Gastroesophageal sphincter (tissue), 4 donors: ENCODE data around the gene SERPINB4. TPM values are rescaled to one million over a fixed set of nuclear protein-coding genes. Genes with fewer than 3 reads are reported as not detected.
"Not testable (repeated sequence)": the region's sequence is repeated elsewhere in the genome, so short reads cannot be mapped to it uniquely, and the experiment has no call there.

Experiments
- ATAC-seq: fragments of 150-250 bp; one replicate; pipeline ENCODE4 v1.9.1; 2016; ENCODE audit warnings: mild to moderate bottlenecking, moderate library complexity
- H3K27ac ChIP-seq, 4 donors: fragments of 200-600 bp; sonication (generic) in 3 of 4; 1 replicate in 3 of 4; 2 replicates in 1 of 4; pipeline ENCODE4 v1.5.1; 2016 to 2019
- H3K27me3 ChIP-seq: fragments of 200-600 bp; sonication (generic); one replicate; pipeline ENCODE4 v1.5.1; 2019
- H3K36me3 ChIP-seq, 2 donors: fragments of 200-600 bp; sonication (generic); one replicate each; pipeline ENCODE4 v1.5.1; 2019; ENCODE audit warnings: control low read depth in 1 of 2
- H3K4me1 ChIP-seq, 3 donors: fragments of 200-600 bp; sonication (generic); 1 replicate in 2 of 3; 2 replicates in 1 of 3; pipeline ENCODE4 v1.5.1; 2016 to 2019; ENCODE audit warnings: control low read depth in 2 of 3
- H3K4me3 ChIP-seq, 2 donors: fragments of 200-600 bp; sonication (generic); one replicate each; pipeline ENCODE4 v1.5.1; 2019; ENCODE audit warnings: mild to moderate bottlenecking in 1 of 2, moderate library complexity in 1 of 2
- H3K9me3 ChIP-seq, 3 donors: fragments of 200-600 bp; sonication (generic); one replicate each; pipeline ENCODE4 v1.5.1; 2017 to 2019; ENCODE audit warnings: control low read depth in 2 of 3
- CTCF ChIP-seq, 4 experiments: fragments of 200-600 bp in 2 of 4; fragments of 450-650 bp in 2 of 4; sonication (generic) in 1 of 4; IDR thresholded peaks; one replicate each; pipeline ENCODE4 v1.5.1; 2017 to 2019; ENCODE audit warnings: antibody characterized with exemption in 4 of 4, mild to moderate bottlenecking in 2 of 4, moderate library complexity in 2 of 4
- EP300 ChIP-seq: sonication (generic); formaldehyde crosslinking; IDR thresholded peaks from one replicate; pipeline ENCODE4 v1.6.1; 2017; ENCODE audit warnings: antibody characterized with exemption, mild to moderate bottlenecking
- POLR2A ChIP-seq, 2 donors: fragments of 450-650 bp; IDR thresholded peaks; one replicate each; pipeline ENCODE4 v1.6.1; 2017; ENCODE audit warnings: antibody characterized with exemption in 2 of 2, mild to moderate bottlenecking in 2 of 2, moderate library complexity in 1 of 2
- POLR2AphosphoS5 ChIP-seq: sonication (generic); formaldehyde crosslinking; IDR thresholded peaks from one replicate; pipeline ENCODE4 v1.6.1; 2017; ENCODE audit warnings: antibody characterized with exemption
- WGBS, 2 donors: methylation state at CpG; one replicate each; pipeline ENCODE4 v1.1.5; 2018; ENCODE audit warnings: low coverage in 1 of 2; 5-methylcytosine and 5-hydroxymethylcytosine counted together
- total RNA-seq, 4 donors: library from RNA; depleted of rRNA; stranded (reverse); fragments of >200 nt; gene quantifications; one replicate each; pipeline ENCODE4 v1.1.0, GENCODE V29; 2016

Gene SERPINB4
- 10 to 100 TPM in 1 of 4 donors, 1 to 10 TPM in 1, not detected in 2; 1.9 to 23.5 TPM for total RNA-seq

- not testable (repeated sequence) for H3K27me3 ChIP-seq, H3K4me3 ChIP-seq, H3K4me1 ChIP-seq, ATAC-seq, H3K9me3 ChIP-seq, H3K27ac ChIP-seq, H3K36me3 ChIP-seq
- 100% methylated on average over 1 of the region's 2 CpGs; no CpG with 5 or more reads in 1 of the 2 donors for WGBS, 2 donors
Observed at GRCh38 chr18:63644142-63644541, at the start of gene SERPINB4. SERPINB4 (minus strand) TSS chr18:63644256; CDS start chr18:63643577, 679 bp downstream.

- Histone ChIP-seq H3K36me3 (no peaks in the 10 kb centered on the region), H3K9me3 (no peaks in the 10 kb centered on the region), H3K4me1 (no peaks in the 10 kb centered on the region), H3K27me3 (peaks cover 4% of the 10 kb centered on the region), H3K4me3 (no peak overlapping the region), H3K27ac (no peak overlapping the region)
- 48 to 67% methylated on average over 2 of the region's 2 CpGs for WGBS, 2 donors
- no peak for ATAC-seq
- TF ChIP-seq EP300: no peak
- TF ChIP-seq POLR2AphosphoS5: no peak
- TF ChIP-seq CTCF (IDR thresholded peaks at IDR 0.05): no peak
- TF ChIP-seq POLR2A (IDR thresholded peaks at IDR 0.05): no peak
Observed at GRCh38 chr18:63689064-63689463, 45.0 kb upstream of the SERPINB4 start.

GRCh38 chr18:63686871-63687270, 42.8 kb upstream of the SERPINB4 start:
- Histone ChIP-seq H3K4me1 (no peaks in the 10 kb centered on the region), H3K4me3 (no peak overlapping the region), H3K9me3 (no peaks in the 10 kb centered on the region), H3K27ac (no peak overlapping the region), H3K27me3 (peaks cover 4% of the 10 kb centered on the region), H3K36me3 (no peaks in the 10 kb centered on the region)
- 35 to 52% methylated on average over 2 of the region's 2 CpGs for WGBS, 2 donors
- ATAC-seq: no peak
- TF ChIP-seq CTCF (IDR thresholded peaks at IDR 0.05): no peak

GRCh38 chr18:63684718-63685117, 40.7 kb upstream of the SERPINB4 start:
- no peak for ATAC-seq
- H3K9me3 ChIP-seq: no peaks in the 10 kb centered on the region
- no peak overlapping the region for H3K27ac ChIP-seq
- no peaks in the 10 kb centered on the region for H3K36me3 ChIP-seq
- 100% methylated on average over 2 of the region's 3 CpGs for WGBS, 2 donors
- no peak overlapping the region for H3K4me3 ChIP-seq
- H3K27me3 ChIP-seq: peaks cover 4% of the 10 kb centered on the region
- H3K4me1 ChIP-seq: no peaks in the 10 kb centered on the region
- TF ChIP-seq CTCF (IDR thresholded peaks at IDR 0.05) (no peak), EP300 (no peak), POLR2AphosphoS5 (no peak), POLR2A (IDR thresholded peaks at IDR 0.05) (no peak)

GRCh38 chr18:63683890-63684289, 39.8 kb upstream of the SERPINB4 start:
- H3K27me3 ChIP-seq: peaks cover 4% of the 10 kb centered on the region
- no peak overlapping the region for H3K4me3 ChIP-seq
- no peaks in the 10 kb centered on the region for H3K4me1 ChIP-seq
- no peaks in the 10 kb centered on the region for H3K9me3 ChIP-seq
- no peak for ATAC-seq
- H3K36me3 ChIP-seq: no peaks in the 10 kb centered on the region
- WGBS, 2 donors: 40 to 68% methylated on average over 1 to 4 of the region's 5 CpGs
- no peak overlapping the region for H3K27ac ChIP-seq
- TF ChIP-seq POLR2A (IDR thresholded peaks at IDR 0.05) (no peak), POLR2AphosphoS5 (no peak), CTCF (IDR thresholded peaks at IDR 0.05) (no peak), EP300 (no peak)
